Endothelial cell of umbilical vein (primary cell): ENCODE data around the gene SLC12A7. TPM values are rescaled to one million over a fixed set of nuclear protein-coding genes. Genes with fewer than 3 reads are reported as not detected.

Experiments
- BruUV-seq: library from RNA; stranded (reverse); fragments of 400-500 nt; replicated peaks from 2 replicates; lab custom pipeline; 2021; lab: Mats Ljungman, UMichigan
- CTCF ChIA-PET: fragments of 300-600, 350-600 bp; sonication (Branson Sonifier 250); formaldehyde crosslinking; loops from one replicate; lab custom pipeline; 2021; ENCODE audit warnings: antibody characterized with exemption, inconsistent platforms; lab: Charles Lee
- POLR2A ChIA-PET: fragments of 300-600, 350-600 bp; sonication (Branson Sonifier 250); formaldehyde crosslinking; loops from one replicate; lab custom pipeline; 2021; ENCODE audit warnings: antibody characterized with exemption, inconsistent platforms; lab: Charles Lee
- DNase-seq: peaks from one replicate; pipeline ENCODE4 v3.0.0-alpha.2; 2011; ENCODE audit warnings: low read depth, low spot score
- FAIRE-seq: peaks from 2 replicates; lab custom pipeline; 2011; peaks lifted over from hg19 to GRCh38; lab: Jason Lieb, UNC
- H2AFZ ChIP-seq: 2 replicates; pipeline ENCODE4 v1.6.0; 2012; ENCODE audit warnings: low read depth, low read length, control low read depth, inconsistent platforms
- H3K27ac ChIP-seq: 2 replicates; pipeline ENCODE4 v1.5.1; 2011; ENCODE audit warnings: low read depth, mild to moderate bottlenecking, control low read depth, low read length, moderate library complexity; ENCODE audit not compliant: insufficient read depth
- H3K27me3 ChIP-seq, 2 experiments: 2 replicates each; pipeline versions ENCODE4 v1.6.0 to v1.6.1; 2011; ENCODE audit warnings: low read length in 2 of 2, mixed read lengths in 1 of 2; ENCODE audit not compliant: control insufficient read depth in 2 of 2, insufficient read depth in 2 of 2
- H3K36me3 ChIP-seq, 2 experiments: 2 replicates in 1 of 2; 3 replicates in 1 of 2; pipeline ENCODE4 v1.5.1; 2011; ENCODE audit warnings: low read length in 2 of 2, mild to moderate bottlenecking in 1 of 2, moderate library complexity in 1 of 2; ENCODE audit not compliant: control insufficient read depth in 2 of 2, insufficient read depth in 2 of 2; ENCODE audit errors: extremely low read depth in 1 of 2
- H3K4me1 ChIP-seq: 3 replicates; pipeline ENCODE4 v1.5.1; 2011; ENCODE audit warnings: mild to moderate bottlenecking, low read length; ENCODE audit not compliant: control insufficient read depth, insufficient read depth; ENCODE audit errors: extremely low read depth
- H3K4me2 ChIP-seq: 2 replicates; pipeline ENCODE4 v1.6.1; 2011; ENCODE audit warnings: low read length, control low read depth, mixed read lengths; ENCODE audit not compliant: insufficient read depth
- H3K4me3 ChIP-seq, 3 experiments: fragments of 200-600 bp in 1 of 3; sonication (generic), shearing (Covaris generic) in 1 of 3; replicated peaks in 1 of 3; 2 replicates each; pipeline ENCODE4 v1.5.1; 2011 to 2016; ENCODE audit warnings: control low read depth in 3 of 3, low read length in 3 of 3, mild to moderate bottlenecking in 2 of 3, inconsistent platforms in 1 of 3, low read depth in 1 of 3, moderate library complexity in 1 of 3; ENCODE audit not compliant: insufficient read depth in 1 of 3
- H3K79me2 ChIP-seq: 2 replicates; pipeline ENCODE4 v1.6.0; 2012; ENCODE audit warnings: low read length, inconsistent platforms; ENCODE audit not compliant: control insufficient read depth, insufficient read depth
- H3K9ac ChIP-seq: replicated peaks from 2 replicates; pipeline ENCODE3; 2011; ENCODE audit warnings: low read length, control low read depth; ENCODE audit not compliant: insufficient read depth; ENCODE audit errors: extremely low read depth
- H3K9me1 ChIP-seq: replicated peaks from 3 replicates; pipeline ENCODE4 v1.6.0; 2011; ENCODE audit warnings: mild to moderate bottlenecking, low read length; ENCODE audit not compliant: control insufficient read depth, insufficient read depth; ENCODE audit errors: extremely low read depth
- H3K9me3 ChIP-seq: replicated peaks from 2 replicates; pipeline ENCODE4 v1.5.1; 2012; ENCODE audit warnings: low read length, inconsistent platforms; ENCODE audit not compliant: control insufficient read depth, insufficient read depth
- H4K20me1 ChIP-seq: replicated peaks from 2 replicates; pipeline ENCODE3; 2011; ENCODE audit warnings: mild to moderate bottlenecking, low read length; ENCODE audit not compliant: control insufficient read depth, insufficient read depth; ENCODE audit errors: extremely low read depth
- EZH2 ChIP-seq: IDR thresholded peaks from 2 replicates; pipeline ENCODE4 v1.6.1; 2012; ENCODE audit warnings: borderline replicate concordance, low read depth, mild to moderate bottlenecking, moderate library complexity, low read length, inconsistent platforms; ENCODE audit not compliant: severe bottlenecking
- FOS ChIP-seq: IDR thresholded peaks from 2 replicates; pipeline ENCODE4 v1.6.1; 2011; ENCODE audit warnings: mild to moderate bottlenecking, low read length, moderate library complexity, borderline replicate concordance; ENCODE audit not compliant: insufficient read depth
- GATA2 ChIP-seq: IDR thresholded peaks from 2 replicates; pipeline ENCODE4 v1.7.0; 2011; ENCODE audit warnings: low read depth, mild to moderate bottlenecking, moderate library complexity, mixed read lengths, low read length; ENCODE audit not compliant: insufficient read length, insufficient read depth
- JUN ChIP-seq: IDR thresholded peaks from 2 replicates; pipeline ENCODE4 v1.6.1; 2011; ENCODE audit warnings: borderline replicate concordance, low read depth; ENCODE audit not compliant: insufficient read length, insufficient read depth
- MYC ChIP-seq: IDR thresholded peaks from one replicate; pipeline ENCODE4 v1.6.1; 2011; ENCODE audit warnings: mild to moderate bottlenecking, low read depth, low read length
- POLR2AphosphoS5 ChIP-seq: IDR thresholded peaks from 2 replicates; pipeline ENCODE4 v1.6.1; 2012; ENCODE audit warnings: low read depth, mild to moderate bottlenecking, control low read depth, low read length, moderate library complexity; ENCODE audit not compliant: insufficient read depth
- dilution Hi-C: fragments of 300-500 bp; cut with MboI; formaldehyde crosslinking; loops from one replicate; pipeline ENCODE4 v1.15.0; 2019; ENCODE audit warnings: low sequenced_read_pairs; ENCODE audit not compliant: extremely low pct_ligation_motif_present
- intact Hi-C: fragments of 100-400 bp; cut with micrococcal nuclease; formaldehyde crosslinking; loops from one replicate; pipeline ENCODE4 v1.10.0; 2022
- polyA plus RNA-seq, 4 experiments: library from polyadenylated mRNA; depleted of rRNA in 3 of 4; stranded (reverse) in 3 of 4; unstranded in 1 of 4; fragments of >200 nt; gene quantifications; 2 replicates each; pipeline versions ENCODE4 v1.2.1 to v1.2.3, GENCODE V29; 2011 to 2012; ENCODE audit warnings: missing spikeins in 1 of 4
- total RNA-seq: library from RNA; stranded (reverse); gene quantifications from 2 replicates; pipeline ENCODE4 v1.2.3, GENCODE V29; 2021
- TF ChIP-seq, protein P1 (sequence below): IDR thresholded peaks from 2 replicates; pipeline ENCODE4 v1.6.1; 2011; ENCODE audit not compliant: insufficient read depth, insufficient read length
- TF ChIP-seq, protein P2 (sequence below), 2 donors: IDR thresholded peaks; 1 replicate in 1 of 2; 2 replicates in 1 of 2; pipeline ENCODE4 v1.5.1; 2011; ENCODE audit warnings: low read length in 2 of 2, mild to moderate bottlenecking in 2 of 2, moderate library complexity in 2 of 2, control low read depth in 1 of 2, inconsistent platforms in 1 of 2, low read depth in 1 of 2; ENCODE audit not compliant: insufficient read depth in 1 of 2; ENCODE audit errors: extremely low read depth in 1 of 2

The SLC12A7 gene
- total and polyA plus RNA-seq, 2 donors (not counting 3 experiments of a cell fraction or from before 2014, with no cell fraction given) = 16.4 to 38.8 TPM

DNA sequence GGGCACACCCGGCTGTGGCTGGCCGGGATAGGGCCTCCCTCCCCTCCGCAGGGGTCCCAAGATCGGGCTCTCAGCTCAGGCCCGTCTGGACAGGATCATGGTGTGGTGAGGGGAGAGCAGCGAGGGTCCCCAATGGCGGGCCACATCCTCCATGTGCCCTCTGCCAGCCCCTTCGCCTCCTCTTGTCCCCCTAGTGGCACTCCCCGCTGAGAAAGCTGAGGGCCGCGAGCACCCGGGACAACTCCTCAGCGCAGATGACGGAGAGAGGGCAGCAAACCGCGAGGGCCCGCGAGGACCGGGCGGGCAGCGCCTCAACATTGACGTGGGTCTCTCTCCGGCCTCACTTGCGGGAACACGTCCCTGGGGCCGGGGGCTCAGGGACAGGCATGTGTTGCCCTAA is 78.7 kb downstream of the SLC12A7 start:
- no peak for FAIRE-seq

More for the DNA sequence above, 78.7 kb downstream of the SLC12A7 start:
- no peaks in the 10 kb centered on the region for H3K4me1 ChIP-seq
- no peaks in the 10 kb centered on the region for H4K20me1 ChIP-seq
- no peak overlapping the region for H3K4me2 ChIP-seq
- TF ChIP-seq EZH2 (no peak), POLR2AphosphoS5 (no peak), MYC (no peak), GATA2 (no peak), JUN (no peak), FOS (no peak)
- TF ChIP-seq, protein P1, sequence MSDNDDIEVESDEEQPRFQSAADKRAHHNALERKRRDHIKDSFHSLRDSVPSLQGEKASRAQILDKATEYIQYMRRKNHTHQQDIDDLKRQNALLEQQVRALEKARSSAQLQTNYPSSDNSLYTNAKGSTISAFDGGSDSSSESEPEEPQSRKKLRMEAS = no peak
- TF ChIP-seq, protein P2, sequence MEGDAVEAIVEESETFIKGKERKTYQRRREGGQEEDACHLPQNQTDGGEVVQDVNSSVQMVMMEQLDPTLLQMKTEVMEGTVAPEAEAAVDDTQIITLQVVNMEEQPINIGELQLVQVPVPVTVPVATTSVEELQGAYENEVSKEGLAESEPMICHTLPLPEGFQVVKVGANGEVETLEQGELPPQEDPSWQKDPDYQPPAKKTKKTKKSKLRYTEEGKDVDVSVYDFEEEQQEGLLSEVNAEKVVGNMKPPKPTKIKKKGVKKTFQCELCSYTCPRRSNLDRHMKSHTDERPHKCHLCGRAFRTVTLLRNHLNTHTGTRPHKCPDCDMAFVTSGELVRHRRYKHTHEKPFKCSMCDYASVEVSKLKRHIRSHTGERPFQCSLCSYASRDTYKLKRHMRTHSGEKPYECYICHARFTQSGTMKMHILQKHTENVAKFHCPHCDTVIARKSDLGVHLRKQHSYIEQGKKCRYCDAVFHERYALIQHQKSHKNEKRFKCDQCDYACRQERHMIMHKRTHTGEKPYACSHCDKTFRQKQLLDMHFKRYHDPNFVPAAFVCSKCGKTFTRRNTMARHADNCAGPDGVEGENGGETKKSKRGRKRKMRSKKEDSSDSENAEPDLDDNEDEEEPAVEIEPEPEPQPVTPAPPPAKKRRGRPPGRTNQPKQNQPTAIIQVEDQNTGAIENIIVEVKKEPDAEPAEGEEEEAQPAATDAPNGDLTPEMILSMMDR (IDR thresholded peaks at IDR 0.05; ENCODE audit: extremely low read depth in 1 of 2, insufficient read depth in 1 of 2, low read depth in 1 of 2, low read length in 2 of 2) = no peak
- BruUV-seq = no TSS peak
- H3K9me3 ChIP-seq = no peaks in the 10 kb centered on the region
- H3K9ac ChIP-seq = no peak overlapping the region
- no peaks in the 10 kb centered on the region for H3K27me3 ChIP-seq
- no peak for DNase-seq
- ChIA-PET CTCF (no interaction called here), POLR2A (no interaction called here)
- no peak overlapping the region for H3K27ac ChIP-seq
- dilution Hi-C loops (no loop called here), intact Hi-C loops (no loop called here)
- no peaks in the 10 kb centered on the region for H3K9me1 ChIP-seq
- H3K79me2 ChIP-seq = no peaks in the 10 kb centered on the region
- H3K4me3 ChIP-seq = no peak overlapping the region
- no peaks in the 10 kb centered on the region for H3K36me3 ChIP-seq
- no peak overlapping the region for H2AFZ ChIP-seq
